CD4-positive, alpha-beta T cell (primary cell): ENCODE results near the gene RNF157. TPM values are rescaled to one million over a fixed set of nuclear protein-coding genes. Genes with fewer than 3 reads are reported as not detected.

ENCODE experiments used
- ATAC-seq: fragments of 200-7000 bp; cut with Tn5 transposase; one replicate; pipeline ENCODE4 v1.10.0; 2022; ENCODE audit warnings: mild to moderate bottlenecking; ENCODE audit not compliant: poor library complexity
- CTCF ChIA-PET: fragments of 350-600 bp; sonication (Branson Sonifier 250); formaldehyde crosslinking; loops from one replicate; lab custom pipeline; 2021; ENCODE audit warnings: antibody characterized with exemption, inconsistent platforms; lab: Charles Lee
- POLR2A ChIA-PET: fragments of 350-600 bp; sonication (Branson Sonifier 250); formaldehyde crosslinking; loops from one replicate; lab custom pipeline; 2021; ENCODE audit warnings: antibody characterized with exemption, inconsistent platforms; lab: Charles Lee
- DNase-seq, 14 experiments: peaks; one replicate each; pipeline ENCODE4 v3.0.0-alpha.2; 2013 to 2020; ENCODE audit warnings: mixed read lengths in 2 of 14
- H3K27ac ChIP-seq, 2 donors: one replicate each; pipeline versions ENCODE4 v1.5.1 to v1.7.0; 2013; ENCODE audit warnings: low read length in 2 of 2, low read depth in 1 of 2, mild to moderate bottlenecking in 1 of 2
- H3K27me3 ChIP-seq, 2 experiments: 1 replicate in 1 of 2; 2 replicates in 1 of 2; pipeline versions ENCODE4 v1.6.1 to v1.7.0; 2013; ENCODE audit warnings: low read length in 2 of 2, control low read depth in 1 of 2, mild to moderate bottlenecking in 1 of 2, moderate library complexity in 1 of 2; ENCODE audit not compliant: insufficient read depth in 2 of 2, control insufficient read depth in 1 of 2
- H3K36me3 ChIP-seq: one replicate; pipeline ENCODE4 v1.6.1; 2013; ENCODE audit warnings: low read length, control low read depth; ENCODE audit not compliant: insufficient read depth
- H3K4me1 ChIP-seq: one replicate; pipeline ENCODE4 v1.6.1; 2013; ENCODE audit warnings: low read length, control low read depth; ENCODE audit not compliant: insufficient read depth
- H3K4me3 ChIP-seq: one replicate; pipeline ENCODE4 v1.5.1; 2013; ENCODE audit warnings: mild to moderate bottlenecking, low read length, moderate library complexity
- H3K9me3 ChIP-seq, 2 experiments: 1 replicate in 1 of 2; 2 replicates in 1 of 2; pipeline versions ENCODE4 v1.6.1 to v1.7.0; 2013; ENCODE audit warnings: low read length in 2 of 2, mild to moderate bottlenecking in 2 of 2, control low read depth in 1 of 2, moderate library complexity in 1 of 2; ENCODE audit not compliant: control insufficient read depth in 1 of 2, insufficient read depth in 1 of 2
- H3K27ac Mint-ChIP-seq: one replicate; pipeline ENCODE4 v1.8.0; 2020; ENCODE audit warnings: mixed read lengths
- H3K27me3 Mint-ChIP-seq: one replicate; pipeline ENCODE4 v1.8.0; 2021; ENCODE audit warnings: mixed read lengths
- H3K36me3 Mint-ChIP-seq: one replicate; pipeline ENCODE4 v1.8.0; 2021; ENCODE audit warnings: low read depth, mixed read lengths
- H3K4me1 Mint-ChIP-seq: one replicate; pipeline ENCODE4 v1.8.0; 2021; ENCODE audit warnings: low read depth, mixed read lengths
- H3K4me3 Mint-ChIP-seq: one replicate; pipeline ENCODE4 v1.8.0; 2020; ENCODE audit warnings: mild to moderate bottlenecking, mixed read lengths
- H3K9me3 Mint-ChIP-seq: one replicate; pipeline ENCODE4 v1.8.0; 2020; ENCODE audit warnings: mixed read lengths
- CTCF ChIP-seq: fragments of 200-600 bp; IDR thresholded peaks from one replicate; pipeline ENCODE4 v1.8.0; 2022; ENCODE audit warnings: antibody characterized with exemption, mild to moderate bottlenecking
- intact Hi-C, 2 experiments: fragments of 100-400 bp; cut with DNase I in 1 of 2; cut with micrococcal nuclease in 1 of 2; formaldehyde crosslinking; loops; one replicate each; pipeline versions ENCODE4 v1.15.1 to v1.9.0; 2023 to 2025; cut with DNase I, micrococcal nuclease
- total RNA-seq, 174 experiments: library from RNA in 2 of 174; stranded (reverse) in 2 of 174; gene quantifications; one replicate each; pipeline ENCODE4 v1.2.3 and lab custom pipeline; 2021 to 2026

The RNF157 gene
- total RNA-seq, 2 experiments from 2014 or later: 18.5 to 21.1 TPM

GRCh38 chr17:76139801-76140660, 100.3 kb downstream of the RNF157 start:
- peak; percentile 19 for ATAC-seq
- intact Hi-C loops: loop anchor here in 1 of 2 experiments (2.0 to 5.0 kb wide), 2 partner anchors 43 to 127 kb away; partner anchors contain the start of gene UBALD2
- Mint-ChIP-seq H3K4me1 (peaks cover 52% of the 10 kb centered on the region), H3K27ac (peak overlapping the region; percentile 97), H3K4me3 (peak overlapping the region; percentile 85), H3K36me3 (no peaks in the 10 kb centered on the region), H3K27me3 (peaks cover 10% of the 10 kb centered on the region), H3K9me3 (no peaks in the 10 kb centered on the region)
- ChIA-PET CTCF (interaction anchor here (0.9 to 3.2 kb wide), 6 partner anchors 13 to 140 kb away, joined by 3 to 17 read pairs (median 5); no protein-coding TSS in a partner anchor), POLR2A (interaction anchor here (0.6 to 4.1 kb wide), 12 partner anchors 11 to 140 kb away, joined by 3 to 30 read pairs (median 6); partner anchors contain the start of gene UBALD2)
- H3K4me3 ChIP-seq: peak overlapping the region; percentile 51
- H3K36me3 ChIP-seq: no peaks in the 10 kb centered on the region
- peak in 11 of 14 experiments; percentile 25 to 69 (median 45) for DNase-seq
- no peak for TF ChIP-seq CTCF
- no peak overlapping the region for H3K27ac ChIP-seq
- no peaks in the 10 kb centered on the region for H3K9me3 ChIP-seq
- peaks cover 63% of the 10 kb centered on the region for H3K4me1 ChIP-seq
- peaks cover 8 to 11% of the 10 kb centered on the region in 2 experiments for H3K27me3 ChIP-seq

- H3K4me3 ChIP-seq: no peak overlapping the region
- H3K36me3 ChIP-seq: no peaks in the 10 kb centered on the region
- ChIA-PET POLR2A (no interaction called here), CTCF (no interaction called here)
- H3K9me3 ChIP-seq: no peaks in the 10 kb centered on the region
- peaks cover 47% of the 10 kb centered on the region for H3K4me1 Mint-ChIP-seq
- DNase-seq (no peak), ATAC-seq (no peak)
- no peaks in the 10 kb centered on the region for H3K9me3 Mint-ChIP-seq
- peaks cover 56% of the 10 kb centered on the region for H3K4me1 ChIP-seq
- no peak for TF ChIP-seq CTCF
- peaks cover 10% of the 10 kb centered on the region for H3K27me3 Mint-ChIP-seq
- intact Hi-C loops: no loop called here
- H3K27ac Mint-ChIP-seq: no peak overlapping the region
- H3K36me3 Mint-ChIP-seq: no peaks in the 10 kb centered on the region
- H3K4me3 Mint-ChIP-seq: no peak overlapping the region
- no peak overlapping the region for H3K27ac ChIP-seq
- peaks cover 8 to 11% of the 10 kb centered on the region in 2 experiments for H3K27me3 ChIP-seq
These were observed 101.2 kb downstream of the RNF157 start for GRCh38 chr17:76138896-76139752.

GRCh38 chr17:76138234-76138895, 101.9 kb downstream of the RNF157 start:
- peaks cover 8 to 11% of the 10 kb centered on the region in 2 experiments for H3K27me3 ChIP-seq
- no peak for ATAC-seq
- ChIA-PET CTCF (no interaction called here), POLR2A (no interaction called here)
- no peaks in the 10 kb centered on the region for H3K9me3 Mint-ChIP-seq
- no peaks in the 10 kb centered on the region for H3K36me3 ChIP-seq
- peaks cover 55% of the 10 kb centered on the region for H3K4me1 ChIP-seq
- H3K36me3 Mint-ChIP-seq: no peaks in the 10 kb centered on the region
- no peak overlapping the region for H3K4me3 ChIP-seq
- intact Hi-C loops: no loop called here
- H3K27ac ChIP-seq: no peak overlapping the region
- no peak for DNase-seq
- no peak overlapping the region for H3K4me3 Mint-ChIP-seq
- TF ChIP-seq CTCF: no peak
- H3K9me3 ChIP-seq: no peaks in the 10 kb centered on the region
- H3K27ac Mint-ChIP-seq: no peak overlapping the region
- H3K27me3 Mint-ChIP-seq: peaks cover 10% of the 10 kb centered on the region
- peaks cover 45% of the 10 kb centered on the region for H3K4me1 Mint-ChIP-seq
